ENCODE results near the gene CPN1.

- no peak for TF ChIP-seq CTCF (IDR thresholded peaks at IDR 0.05)
- no peak for TF ChIP-seq POLR2AphosphoS5 (IDR thresholded peaks at IDR 0.05)
- TF ChIP-seq POLR2A (IDR thresholded peaks at IDR 0.05): no peak
- no peak for TF ChIP-seq EP300 (IDR thresholded peaks at IDR 0.05)
Observed at GRCh38 chr10:100114976-100115770, 33.5 kb upstream of the CPN1 start.
